KMS-11 (cell line): ENCODE measurements around the gene ACAD11.
"Not testable (repeated sequence)": the region's sequence is repeated elsewhere in the genome, so short reads cannot be mapped to it uniquely, and the experiment has no call there.

Experiments
- H2AFZ ChIP-seq: fragments of 200-600 bp; sonication (generic); 2 replicates; pipeline ENCODE4 v1.6.1; 2016; ENCODE audit warnings: antibody characterized with exemption, mixed run types, low read depth
- H3K27ac ChIP-seq: fragments of 200-600 bp; sonication (generic); 2 replicates; pipeline ENCODE4 v1.6.1; 2016; ENCODE audit warnings: mild to moderate bottlenecking, mixed run types
- H3K27me3 ChIP-seq: fragments of 200-600 bp; sonication (generic); 2 replicates; pipeline ENCODE4 v1.6.1; 2017; ENCODE audit warnings: mild to moderate bottlenecking, low read depth, mixed run types, moderate library complexity; ENCODE audit not compliant: insufficient read depth
- H3K36me3 ChIP-seq: fragments of 200-600 bp; sonication (generic); 2 replicates; pipeline ENCODE4 v1.6.1; 2017; ENCODE audit warnings: mild to moderate bottlenecking, mixed run types; ENCODE audit not compliant: insufficient read depth
- H3K4me1 ChIP-seq: fragments of 200-600 bp; sonication (generic); 2 replicates; pipeline ENCODE4 v1.6.1; 2016; ENCODE audit warnings: mild to moderate bottlenecking, low read depth, mixed run types; ENCODE audit not compliant: poor library complexity, severe bottlenecking
- H3K4me2 ChIP-seq: fragments of 200-600 bp; sonication (generic); 2 replicates; pipeline ENCODE4 v1.7.0; 2016; ENCODE audit warnings: mild to moderate bottlenecking, mixed run types
- H3K4me3 ChIP-seq: fragments of 200-600 bp; sonication (generic); IDR thresholded peaks from 2 replicates; pipeline ENCODE4 v1.6.1; 2017; ENCODE audit warnings: low read depth, low read length, mixed read lengths; ENCODE audit not compliant: insufficient read depth
- H3K79me2 ChIP-seq: fragments of 200-600 bp; sonication (generic); 2 replicates; pipeline ENCODE4 v1.6.1; 2016; ENCODE audit warnings: low read depth, mixed run types; ENCODE audit not compliant: insufficient read depth
- H3K9ac ChIP-seq: fragments of 200-600 bp; sonication (generic); 2 replicates; pipeline ENCODE4 v1.6.1; 2016; ENCODE audit warnings: mild to moderate bottlenecking, mixed run types
- H4K20me1 ChIP-seq: fragments of 200-600 bp; sonication (generic); 2 replicates; pipeline ENCODE4 v1.6.1; 2016; ENCODE audit warnings: mild to moderate bottlenecking, mixed run types; ENCODE audit not compliant: insufficient read depth
- CTCF ChIP-seq: fragments of 200-600 bp; sonication (generic); conservative IDR thresholded peaks from 2 replicates; pipeline ENCODE4 v1.6.1; 2017; ENCODE audit warnings: low read depth, mild to moderate bottlenecking, antibody characterized with exemption, low read length, moderate library complexity, mixed read lengths

ACAD11 gene

DNA sequence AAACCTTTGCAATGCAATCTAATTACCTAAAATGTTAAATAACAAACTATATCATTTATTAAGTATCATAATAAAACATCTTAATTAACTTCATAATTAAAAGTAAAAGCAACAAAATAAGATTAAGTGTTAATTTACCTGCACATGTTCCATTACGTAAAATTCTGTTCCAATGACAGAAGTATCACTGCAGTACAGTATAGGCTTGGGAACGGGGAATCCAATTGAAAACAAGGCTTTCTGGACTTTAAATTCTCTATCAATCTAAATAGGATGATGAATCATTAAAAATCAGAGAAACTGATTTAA, 17.1 kb downstream of the ACAD11 start:
- Histone ChIP-seq H3K79me2 (no peaks in the 10 kb centered on the region), H3K27me3 (no peaks in the 10 kb centered on the region), H3K9ac (no peak overlapping the region), H3K27ac (no peak overlapping the region), H2AFZ (no peak overlapping the region), H3K4me3 (no peak overlapping the region), H4K20me1 (no peaks in the 10 kb centered on the region), H3K4me1 (no peaks in the 10 kb centered on the region), H3K4me2 (no peak overlapping the region), H3K36me3 (no peaks in the 10 kb centered on the region)
- peak; percentile 45; the same call in 1 of the 2 replicates for TF ChIP-seq CTCF

DNA sequence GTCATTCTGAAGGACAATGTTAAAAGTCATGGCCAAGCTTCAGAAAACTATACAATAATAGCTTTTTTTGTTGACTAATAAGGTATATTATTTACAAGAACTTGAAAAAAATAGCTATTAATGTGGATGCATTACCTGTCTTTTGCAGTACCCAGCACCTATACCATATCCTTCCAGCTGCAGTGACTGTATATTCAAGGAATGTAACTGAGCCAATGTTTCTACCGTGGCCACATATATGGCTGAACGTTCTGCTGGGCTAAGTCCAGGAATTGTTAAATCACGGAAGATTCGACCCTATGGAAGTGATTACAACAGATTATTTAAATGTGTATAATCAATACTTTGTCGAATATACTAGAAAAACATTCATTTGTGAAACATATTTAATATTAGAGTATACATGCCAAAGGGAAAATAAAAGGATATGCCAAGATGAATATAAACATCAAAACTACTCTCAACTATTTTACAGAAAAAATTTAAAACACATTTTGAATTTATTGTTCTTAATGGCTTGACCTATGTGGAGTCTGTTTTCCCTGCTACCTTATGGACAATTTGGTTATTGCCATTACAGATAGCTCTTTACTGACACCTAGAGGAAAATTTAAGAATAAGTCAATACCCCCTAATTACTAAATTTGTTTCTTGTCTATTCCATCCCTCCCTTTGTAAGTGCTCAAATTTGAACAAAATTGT, 17.6 kb downstream of the ACAD11 start:
- no peak overlapping the region for H3K4me2 ChIP-seq
- H4K20me1 ChIP-seq: no peaks in the 10 kb centered on the region
- H3K4me3 ChIP-seq: no peak overlapping the region
- H3K4me1 ChIP-seq: no peaks in the 10 kb centered on the region
- no peaks in the 10 kb centered on the region for H3K79me2 ChIP-seq
- H2AFZ ChIP-seq: no peak overlapping the region
- no peak overlapping the region for H3K27ac ChIP-seq
- no peak overlapping the region for H3K9ac ChIP-seq
- TF ChIP-seq CTCF: peak; percentile 83
- no peaks in the 10 kb centered on the region for H3K27me3 ChIP-seq
- no peaks in the 10 kb centered on the region for H3K36me3 ChIP-seq

DNA sequence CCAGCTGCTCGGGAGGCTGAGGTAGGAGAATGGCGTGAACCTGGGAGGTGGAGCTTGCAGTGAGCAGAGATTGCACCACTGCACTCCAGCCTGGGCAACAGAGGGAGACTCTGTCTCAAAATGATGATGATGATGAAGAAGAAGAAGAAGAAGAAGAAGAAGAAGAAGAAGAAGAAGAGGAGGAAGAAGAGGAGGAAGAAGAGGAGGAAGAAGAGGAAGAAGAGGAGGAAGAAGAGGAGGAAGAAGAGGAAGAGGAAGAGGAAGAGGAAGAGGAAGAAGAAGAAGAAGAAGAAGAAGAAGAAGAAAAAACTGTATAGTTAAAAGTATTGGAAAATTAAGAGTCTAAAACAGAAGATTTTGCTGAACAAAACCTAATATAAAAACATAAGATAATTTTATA, 18.2 kb downstream of the ACAD11 start:
- not testable (repeated sequence) for H3K36me3 ChIP-seq, H3K4me1 ChIP-seq, H3K4me2 ChIP-seq, H3K4me3 ChIP-seq, H3K27ac ChIP-seq, H2AFZ ChIP-seq, H4K20me1 ChIP-seq, H3K9ac ChIP-seq, H3K79me2 ChIP-seq, H3K27me3 ChIP-seq

GRCh38 chr3:132638706-132639105, 20.9 kb downstream of the ACAD11 start:
- no peak for TF ChIP-seq CTCF
- no peaks in the 10 kb centered on the region for H3K27me3 ChIP-seq
- H4K20me1 ChIP-seq: no peaks in the 10 kb centered on the region; the same call in 1 of the 2 replicates
- no peak overlapping the region for H3K27ac ChIP-seq
- no peak overlapping the region for H3K9ac ChIP-seq
- no peaks in the 10 kb centered on the region for H3K79me2 ChIP-seq
- no peak overlapping the region for H3K4me3 ChIP-seq
- H3K36me3 ChIP-seq: no peaks in the 10 kb centered on the region
- H3K4me1 ChIP-seq: no peaks in the 10 kb centered on the region
- H3K4me2 ChIP-seq: no peak overlapping the region
- no peak overlapping the region for H2AFZ ChIP-seq

- no peaks in the 10 kb centered on the region for H3K4me1 ChIP-seq
- H3K36me3 ChIP-seq: no peaks in the 10 kb centered on the region
- no peaks in the 10 kb centered on the region; the same call in 1 of the 2 replicates for H4K20me1 ChIP-seq
- H2AFZ ChIP-seq: no peak overlapping the region
- no peaks in the 10 kb centered on the region for H3K79me2 ChIP-seq
- H3K27ac ChIP-seq: no peak overlapping the region
- no peak for TF ChIP-seq CTCF
- H3K27me3 ChIP-seq: no peaks in the 10 kb centered on the region
- no peak overlapping the region for H3K9ac ChIP-seq
- H3K4me3 ChIP-seq: no peak overlapping the region
- no peak overlapping the region for H3K4me2 ChIP-seq
Observed at GRCh38 chr3:132637590-132637989, 22.0 kb downstream of the ACAD11 start.
